GM12892 (cell line): ENCODE results near the gene DEFB114.

Source experiments
- POLR2A ChIP-seq: IDR thresholded peaks from 2 replicates; pipeline ENCODE4 v1.6.1; 2011; ENCODE audit warnings: low read depth, low read length, control low read depth
- POLR2AphosphoS5 ChIP-seq: IDR thresholded peaks from 2 replicates; pipeline ENCODE4 v1.6.1; 2011; ENCODE audit warnings: low read depth, low read length, control low read depth

- TF ChIP-seq POLR2A: no peak
- TF ChIP-seq POLR2AphosphoS5: no peak
These were observed 24.9 kb upstream of the DEFB114 start for GRCh38 chr6:49988900-49989299.
